Measurements from ENCODE around the gene STIMATE.

The STIMATE gene

GRCh38 chr3:52873433-52874159 lies 23.8 kb downstream of the STIMATE start:
- DNase-seq (ENCODE audit: low read depth) = no peak
- no peak for TF ChIP-seq CTCF (IDR thresholded peaks at IDR 0.05; ENCODE audit: insufficient read depth, low read depth, low read length, missing control alignments)
- no peak overlapping the region for H3K4me3 ChIP-seq (ENCODE audit: low read depth, low read length)

- DNase-seq (ENCODE audit: low read depth) = no peak
- no peak overlapping the region for H3K4me3 ChIP-seq (ENCODE audit: low read depth, low read length)
These were observed 25.1 kb downstream of the STIMATE start for GRCh38 chr3:52872245-52872644.

GRCh38 chr3:52871761-52872160 lies 25.6 kb downstream of the STIMATE start:
- DNase-seq (ENCODE audit: low read depth) = no peak
- H3K4me3 ChIP-seq (ENCODE audit: low read depth, low read length) = no peak overlapping the region
- no peak for TF ChIP-seq CTCF (IDR thresholded peaks at IDR 0.05; ENCODE audit: insufficient read depth, low read depth, low read length, missing control alignments)

More at GRCh38 chr3:52872245-52872644, 25.1 kb downstream of the STIMATE start:
- TF ChIP-seq CTCF (IDR thresholded peaks at IDR 0.05; ENCODE audit: insufficient read depth, low read depth, low read length, missing control alignments) = no peak

GRCh38 chr3:52870471-52870870 lies 26.9 kb downstream of the STIMATE start:
- DNase-seq (ENCODE audit: low read depth) = no peak
- TF ChIP-seq CTCF (IDR thresholded peaks at IDR 0.05; ENCODE audit: insufficient read depth, low read depth, low read length, missing control alignments) = no peak
- H3K4me3 ChIP-seq (ENCODE audit: low read depth, low read length) = no peak overlapping the region

- DNase-seq (ENCODE audit: low read depth) = no peak
- H3K4me3 ChIP-seq (ENCODE audit: low read depth, low read length) = no peak overlapping the region
- TF ChIP-seq CTCF (IDR thresholded peaks at IDR 0.05; ENCODE audit: insufficient read depth, low read depth, low read length, missing control alignments) = no peak
These were observed 30.9 kb downstream of the STIMATE start for GRCh38 chr3:52866427-52866826.

GRCh38 chr3:52865994-52866393 lies 31.4 kb downstream of the STIMATE start:
- no peak overlapping the region for H3K4me3 ChIP-seq (ENCODE audit: low read depth, low read length)
- TF ChIP-seq CTCF (IDR thresholded peaks at IDR 0.05; ENCODE audit: insufficient read depth, low read depth, low read length, missing control alignments) = no peak
- no peak for DNase-seq (ENCODE audit: low read depth)

- DNase-seq (ENCODE audit: low read depth) = no peak
- H3K4me3 ChIP-seq (ENCODE audit: low read depth, low read length) = no peak overlapping the region
- TF ChIP-seq CTCF (IDR thresholded peaks at IDR 0.05; ENCODE audit: insufficient read depth, low read depth, low read length, missing control alignments) = no peak
These were observed 37.0 kb downstream of the STIMATE start for GRCh38 chr3:52860424-52860768.

Data from GM12865 (cell line).